ENCODE results near the gene FAM216A. TPM values are rescaled to one million over a fixed set of nuclear protein-coding genes. Genes with fewer than 3 reads are reported as not detected.

Gene FAM216A
- total and polyA plus RNA-seq, 9 of the 15 experiments (the other 6 are each of a cell fraction or from before 2014, with no cell fraction given), result 17.2 to 96.9 (median 48.5) TPM

DNA sequence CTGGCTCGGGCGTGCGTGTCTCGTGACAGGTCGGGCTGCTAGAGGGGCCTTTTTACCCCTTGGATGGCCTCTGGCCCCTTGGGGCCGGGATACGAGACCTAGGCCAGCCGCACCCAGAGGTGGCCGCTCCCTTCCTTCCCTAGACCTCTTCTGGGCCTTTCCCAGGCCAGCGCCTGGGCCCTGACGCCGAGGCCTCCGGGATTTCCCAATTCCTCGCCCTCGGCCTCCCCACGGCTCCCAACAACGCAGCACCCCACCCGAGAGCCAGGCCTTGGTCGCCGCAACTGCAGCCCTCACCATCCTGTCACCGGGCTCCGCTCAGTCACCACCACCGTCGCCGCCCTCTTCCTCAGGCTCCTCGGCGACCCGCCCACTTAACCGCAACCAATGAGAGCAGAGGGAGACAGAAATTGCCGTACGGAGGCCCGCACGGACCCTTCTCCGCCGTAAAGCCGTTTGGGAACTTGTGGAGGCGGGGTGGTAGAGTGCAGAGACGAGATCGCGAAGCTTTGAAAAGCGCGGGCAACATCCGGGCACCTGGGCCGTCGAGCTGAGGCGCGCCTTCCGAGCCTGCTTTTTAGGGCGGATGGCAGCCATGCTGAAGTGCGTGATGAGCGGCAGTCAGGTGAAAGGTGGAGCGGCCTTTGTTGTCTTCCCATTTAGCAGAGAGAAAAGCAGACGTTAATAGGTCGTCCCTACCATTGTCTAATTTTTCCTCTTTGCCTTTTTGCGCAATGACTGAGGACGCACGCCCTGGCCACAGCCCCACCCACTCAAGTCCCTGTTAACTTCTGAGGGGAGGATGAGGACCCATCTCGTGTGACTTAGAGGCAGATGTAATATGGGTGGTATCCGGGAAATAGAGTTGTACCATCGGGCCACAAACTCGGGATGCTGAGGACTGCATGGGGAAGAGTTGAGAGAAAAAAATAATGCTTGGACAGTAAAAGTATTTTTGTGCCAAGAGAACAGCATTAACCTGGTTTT is 33.4 kb downstream of the FAM216A start, which contains the start of the genes RAD9B and VPS29 (continued):
- no peak for TF ChIP-seq KAT2B (IDR thresholded peaks at IDR 0.05; ENCODE audit: low read depth, low read length)
- TF ChIP-seq MBD2 (IDR thresholded peaks at IDR 0.05; ENCODE audit: borderline replicate concordance, low read depth), result peak; percentile 71
- peak; percentile 88 for TF ChIP-seq CTBP1 (IDR thresholded peaks at IDR 0.05; ENCODE audit: borderline replicate concordance)
- TF ChIP-seq ZNF124 (CRISPR knock-in tag; IDR thresholded peaks at IDR 0.05), result no peak
- TF ChIP-seq BRD4 (IDR thresholded peaks at IDR 0.05), result no peak
- TF ChIP-seq, protein P1, sequence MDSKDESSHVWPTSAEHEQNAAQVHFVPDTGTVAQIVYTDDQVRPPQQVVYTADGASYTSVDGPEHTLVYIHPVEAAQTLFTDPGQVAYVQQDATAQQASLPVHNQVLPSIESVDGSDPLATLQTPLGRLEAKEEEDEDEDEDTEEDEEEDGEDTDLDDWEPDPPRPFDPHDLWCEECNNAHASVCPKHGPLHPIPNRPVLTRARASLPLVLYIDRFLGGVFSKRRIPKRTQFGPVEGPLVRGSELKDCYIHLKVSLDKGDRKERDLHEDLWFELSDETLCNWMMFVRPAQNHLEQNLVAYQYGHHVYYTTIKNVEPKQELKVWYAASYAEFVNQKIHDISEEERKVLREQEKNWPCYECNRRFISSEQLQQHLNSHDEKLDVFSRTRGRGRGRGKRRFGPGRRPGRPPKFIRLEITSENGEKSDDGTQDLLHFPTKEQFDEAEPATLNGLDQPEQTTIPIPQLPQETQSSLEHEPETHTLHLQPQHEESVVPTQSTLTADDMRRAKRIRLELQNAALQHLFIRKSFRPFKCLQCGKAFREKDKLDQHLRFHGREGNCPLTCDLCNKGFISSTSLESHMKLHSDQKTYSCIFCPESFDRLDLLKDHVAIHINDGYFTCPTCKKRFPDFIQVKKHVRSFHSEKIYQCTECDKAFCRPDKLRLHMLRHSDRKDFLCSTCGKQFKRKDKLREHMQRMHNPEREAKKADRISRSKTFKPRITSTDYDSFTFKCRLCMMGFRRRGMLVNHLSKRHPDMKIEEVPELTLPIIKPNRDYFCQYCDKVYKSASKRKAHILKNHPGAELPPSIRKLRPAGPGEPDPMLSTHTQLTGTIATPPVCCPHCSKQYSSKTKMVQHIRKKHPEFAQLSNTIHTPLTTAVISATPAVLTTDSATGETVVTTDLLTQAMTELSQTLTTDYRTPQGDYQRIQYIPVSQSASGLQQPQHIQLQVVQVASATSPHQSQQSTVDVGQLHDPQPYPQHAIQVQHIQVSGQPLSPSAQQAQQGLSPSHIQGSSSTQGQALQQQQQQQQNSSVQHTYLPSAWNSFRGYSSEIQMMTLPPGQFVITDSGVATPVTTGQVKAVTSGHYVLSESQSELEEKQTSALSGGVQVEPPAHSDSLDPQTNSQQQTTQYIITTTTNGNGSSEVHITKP (IDR thresholded peaks at IDR 0.05; ENCODE audit: partially characterized antibody), result no peak
- peak; percentile 89 for TF ChIP-seq MYC (IDR thresholded peaks at IDR 0.05; ENCODE audit: low read depth, low read length)
- peak; percentile 55 for TF ChIP-seq MYC (CRISPR knock-in tag; IDR thresholded peaks at IDR 0.05; ENCODE audit: borderline replicate concordance, low read depth)
- TF ChIP-seq, protein P2, sequence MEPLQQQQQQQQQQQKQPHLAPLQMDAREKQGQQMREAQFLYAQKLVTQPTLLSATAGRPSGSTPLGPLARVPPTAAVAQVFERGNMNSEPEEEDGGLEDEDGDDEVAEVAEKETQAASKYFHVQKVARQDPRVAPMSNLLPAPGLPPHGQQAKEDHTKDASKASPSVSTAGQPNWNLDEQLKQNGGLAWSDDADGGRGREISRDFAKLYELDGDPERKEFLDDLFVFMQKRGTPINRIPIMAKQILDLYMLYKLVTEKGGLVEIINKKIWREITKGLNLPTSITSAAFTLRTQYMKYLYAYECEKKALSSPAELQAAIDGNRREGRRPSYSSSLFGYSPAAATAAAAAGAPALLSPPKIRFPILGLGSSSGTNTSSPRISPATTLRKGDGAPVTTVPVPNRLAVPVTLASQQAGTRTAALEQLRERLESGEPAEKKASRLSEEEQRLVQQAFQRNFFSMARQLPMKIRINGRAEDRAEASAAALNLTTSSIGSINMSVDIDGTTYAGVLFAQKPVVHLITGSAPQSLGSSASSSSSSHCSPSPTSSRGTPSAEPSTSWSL (CRISPR knock-in tag; IDR thresholded peaks at IDR 0.05; ENCODE audit: borderline replicate concordance), result peak; percentile 68; the same call in 1 of the 2 replicates
- no peak; the same call in none of the 2 replicates for TF ChIP-seq SIN3B (IDR thresholded peaks at IDR 0.05; ENCODE audit: low read depth)
- TF ChIP-seq RAD51 (IDR thresholded peaks at IDR 0.05; ENCODE audit: borderline replicate concordance, low read depth), result no peak
- TF ChIP-seq, protein P3, sequence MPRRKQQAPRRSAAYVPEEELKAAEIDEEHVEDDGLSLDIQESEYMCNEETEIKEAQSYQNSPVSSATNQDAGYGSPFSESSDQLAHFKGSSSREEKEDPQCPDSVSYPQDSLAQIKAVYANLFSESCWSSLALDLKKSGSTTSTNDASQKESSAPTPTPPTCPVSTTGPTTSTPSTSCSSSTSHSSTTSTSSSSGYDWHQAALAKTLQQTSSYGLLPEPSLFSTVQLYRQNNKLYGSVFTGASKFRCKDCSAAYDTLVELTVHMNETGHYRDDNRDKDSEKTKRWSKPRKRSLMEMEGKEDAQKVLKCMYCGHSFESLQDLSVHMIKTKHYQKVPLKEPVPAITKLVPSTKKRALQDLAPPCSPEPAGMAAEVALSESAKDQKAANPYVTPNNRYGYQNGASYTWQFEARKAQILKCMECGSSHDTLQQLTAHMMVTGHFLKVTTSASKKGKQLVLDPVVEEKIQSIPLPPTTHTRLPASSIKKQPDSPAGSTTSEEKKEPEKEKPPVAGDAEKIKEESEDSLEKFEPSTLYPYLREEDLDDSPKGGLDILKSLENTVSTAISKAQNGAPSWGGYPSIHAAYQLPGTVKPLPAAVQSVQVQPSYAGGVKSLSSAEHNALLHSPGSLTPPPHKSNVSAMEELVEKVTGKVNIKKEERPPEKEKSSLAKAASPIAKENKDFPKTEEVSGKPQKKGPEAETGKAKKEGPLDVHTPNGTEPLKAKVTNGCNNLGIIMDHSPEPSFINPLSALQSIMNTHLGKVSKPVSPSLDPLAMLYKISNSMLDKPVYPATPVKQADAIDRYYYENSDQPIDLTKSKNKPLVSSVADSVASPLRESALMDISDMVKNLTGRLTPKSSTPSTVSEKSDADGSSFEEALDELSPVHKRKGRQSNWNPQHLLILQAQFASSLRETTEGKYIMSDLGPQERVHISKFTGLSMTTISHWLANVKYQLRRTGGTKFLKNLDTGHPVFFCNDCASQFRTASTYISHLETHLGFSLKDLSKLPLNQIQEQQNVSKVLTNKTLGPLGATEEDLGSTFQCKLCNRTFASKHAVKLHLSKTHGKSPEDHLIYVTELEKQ (CRISPR knock-in tag; IDR thresholded peaks at IDR 0.05), result peak; percentile 87
- peak in 1 of 2 experiments; percentile 52; a peak in 1 of 4 replicates for TF ChIP-seq KDM4B (IDR thresholded peaks at IDR 0.05; ENCODE audit: borderline replicate concordance in 2 of 2, low read depth in 1 of 2)
- TF ChIP-seq MAFG (tag; conservative IDR thresholded peaks at IDR 0.05), result no peak
- no peak for TF ChIP-seq EZH2 (IDR thresholded peaks at IDR 0.05; ENCODE audit: borderline replicate concordance, low read depth, low read length)
- TF ChIP-seq ZNF75A (CRISPR knock-in tag; IDR thresholded peaks at IDR 0.05), result peak; percentile 70; the same call in 1 of the 2 replicates

Measured in K562 (cell line).